ENCODE data around the gene FRZB.
"Not testable (repeated sequence)": the region's sequence is repeated elsewhere in the genome, so short reads cannot be mapped to it uniquely, and the experiment has no call there.

Gene FRZB

GRCh38 chr2:182890305-182890704, 23.9 kb upstream of the FRZB start:
- no peak for DNase-seq (ENCODE audit: low spot score)

- DNase-seq (ENCODE audit: low spot score), result no peak
These were observed 21.4 kb upstream of the FRZB start for GRCh38 chr2:182887753-182888415.

GRCh38 chr2:182887093-182887492, 20.7 kb upstream of the FRZB start:
- no peak for DNase-seq (ENCODE audit: low spot score)

GRCh38 chr2:182885771-182886170, 19.3 kb upstream of the FRZB start:
- no peak for DNase-seq (ENCODE audit: low spot score)

- no peak for DNase-seq (ENCODE audit: low spot score)
These were observed 17.0 kb upstream of the FRZB start for GRCh38 chr2:182883451-182883850.

GRCh38 chr2:182880100-182880499, 13.7 kb upstream of the FRZB start:
- DNase-seq (ENCODE audit: low spot score), result not testable (repeated sequence)

GRCh38 chr2:182876653-182877052, 10.2 kb upstream of the FRZB start:
- not testable (repeated sequence) for DNase-seq (ENCODE audit: low spot score)

GRCh38 chr2:182870227-182870626, 3.8 kb upstream of the FRZB start:
- no peak for DNase-seq (ENCODE audit: low spot score)

GRCh38 chr2:182868054-182868796, 1.8 kb upstream of the FRZB start:
- DNase-seq (ENCODE audit: low spot score), result no peak

- DNase-seq (ENCODE audit: low spot score), result no peak
These were observed 1.1 kb upstream of the FRZB start for GRCh38 chr2:182867426-182868053.

- DNase-seq (ENCODE audit: low spot score), result no peak
These were observed 359 bp downstream of the FRZB start for GRCh38 chr2:182866095-182866460.

- no peak for DNase-seq (ENCODE audit: low spot score)
These were observed 1.4 kb downstream of the FRZB start for GRCh38 chr2:182864949-182865570.

GRCh38 chr2:182863642-182864041, 2.8 kb downstream of the FRZB start:
- no peak for DNase-seq (ENCODE audit: low spot score)

GRCh38 chr2:182862091-182862490, 4.3 kb downstream of the FRZB start:
- no peak for DNase-seq (ENCODE audit: low spot score)

GRCh38 chr2:182860858-182861257, 5.6 kb downstream of the FRZB start:
- no peak for DNase-seq (ENCODE audit: low spot score)

GRCh38 chr2:182858671-182859070, 7.8 kb downstream of the FRZB start:
- no peak for DNase-seq (ENCODE audit: low spot score)

- no peak for DNase-seq (ENCODE audit: low spot score)
These were observed 11.1 kb downstream of the FRZB start for GRCh38 chr2:182855376-182855775.

GRCh38 chr2:182854375-182855105, 11.9 kb downstream of the FRZB start:
- DNase-seq (ENCODE audit: low spot score), result no peak

GRCh38 chr2:182852801-182853200, 13.6 kb downstream of the FRZB start:
- no peak for DNase-seq (ENCODE audit: low spot score)

GRCh38 chr2:182852090-182852489, 14.3 kb downstream of the FRZB start:
- DNase-seq (ENCODE audit: low spot score), result no peak

GRCh38 chr2:182845794-182846417, 20.5 kb downstream of the FRZB start:
- no peak for DNase-seq (ENCODE audit: low spot score)

- DNase-seq (ENCODE audit: low spot score), result no peak
These were observed 30.0 kb downstream of the FRZB start for GRCh38 chr2:182836451-182836850.

Measured in left forelimb (tissue), 1 donor.